Upper lobe of right lung (tissue), 1 donor: ENCODE measurements around the gene AEBP2. TPM values are rescaled to one million over a fixed set of nuclear protein-coding genes. Genes with fewer than 3 reads are reported as not detected.

ENCODE experiments used
- ATAC-seq: fragments of 200-7000 bp; cut with Tn5 transposase; one replicate; pipeline ENCODE4 v1.9.1; 2020; ENCODE audit warnings: mild to moderate bottlenecking, moderate library complexity
- DNase-seq: peaks from one replicate; pipeline ENCODE4 v3.0.0-alpha.2; 2020
- H3K27ac ChIP-seq: fragments of 200-600 bp; one replicate; pipeline ENCODE4 v1.8.0; 2022
- H3K27me3 ChIP-seq: fragments of 200-600 bp; one replicate; pipeline ENCODE4 v1.8.0; 2022; ENCODE audit warnings: mild to moderate bottlenecking
- H3K36me3 ChIP-seq: fragments of 200-600 bp; one replicate; pipeline ENCODE4 v1.8.0; 2022
- H3K4me1 ChIP-seq: fragments of 200-600 bp; one replicate; pipeline ENCODE4 v1.8.0; 2022
- H3K4me3 ChIP-seq: fragments of 200-600 bp; one replicate; pipeline ENCODE4 v1.8.0; 2022; ENCODE audit warnings: mild to moderate bottlenecking
- H3K9me3 ChIP-seq: fragments of 200-600 bp; one replicate; pipeline ENCODE4 v1.8.0; 2022
- intact Hi-C: fragments of 100-400 bp; cut with DNase I; formaldehyde crosslinking; loops from one replicate; pipeline ENCODE4 v1.11.0; 2022
- total RNA-seq: library from RNA; stranded (reverse); fragmentation: NEBNext Ultra II Directional; extraction: Animal tissue kit (Norgen Biotek cat#: 25700); gene quantifications from one replicate; pipeline ENCODE4 v1.2.1, GENCODE V29; 2021
- TF ChIP-seq, protein P1 (sequence below): fragments of 200-600 bp; IDR thresholded peaks from one replicate; pipeline ENCODE4 v1.8.0; 2022; ENCODE audit warnings: antibody characterized with exemption
- donor health status: DM: no; HTN: yes; CAD: no; lungs with severe emphysema.

AEBP2 gene
- total RNA-seq, 1 donor from 2014 or later = 40.1 TPM

DNA sequence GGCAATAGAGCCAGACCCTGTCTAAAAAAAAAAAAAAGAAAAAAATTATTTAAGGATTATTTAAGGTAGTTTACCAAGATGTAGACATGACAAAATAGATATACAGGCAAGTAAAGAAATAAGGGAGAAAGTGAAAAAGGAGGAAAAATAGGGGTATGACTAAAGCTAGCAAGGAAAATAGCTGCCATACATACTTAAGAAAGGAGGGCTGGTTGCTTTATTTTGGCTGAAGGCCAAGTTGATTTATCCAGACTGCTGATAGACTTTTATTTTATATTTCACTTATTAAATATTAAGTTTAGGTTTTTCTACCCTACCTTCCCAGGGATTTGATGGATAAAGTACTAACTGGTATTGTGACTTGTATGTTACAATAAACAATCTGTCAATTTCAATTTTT is 8.3 kb upstream of the AEBP2 start:
- ATAC-seq (no peak), DNase-seq (no peak)
- Histone ChIP-seq H3K36me3 (no peaks in the 10 kb centered on the region), H3K4me3 (no peak overlapping the region), H3K9me3 (no peaks in the 10 kb centered on the region), H3K27me3 (no peaks in the 10 kb centered on the region), H3K4me1 (no peaks in the 10 kb centered on the region), H3K27ac (no peak overlapping the region)
- intact Hi-C loops = no loop called here
- TF ChIP-seq, protein P1, sequence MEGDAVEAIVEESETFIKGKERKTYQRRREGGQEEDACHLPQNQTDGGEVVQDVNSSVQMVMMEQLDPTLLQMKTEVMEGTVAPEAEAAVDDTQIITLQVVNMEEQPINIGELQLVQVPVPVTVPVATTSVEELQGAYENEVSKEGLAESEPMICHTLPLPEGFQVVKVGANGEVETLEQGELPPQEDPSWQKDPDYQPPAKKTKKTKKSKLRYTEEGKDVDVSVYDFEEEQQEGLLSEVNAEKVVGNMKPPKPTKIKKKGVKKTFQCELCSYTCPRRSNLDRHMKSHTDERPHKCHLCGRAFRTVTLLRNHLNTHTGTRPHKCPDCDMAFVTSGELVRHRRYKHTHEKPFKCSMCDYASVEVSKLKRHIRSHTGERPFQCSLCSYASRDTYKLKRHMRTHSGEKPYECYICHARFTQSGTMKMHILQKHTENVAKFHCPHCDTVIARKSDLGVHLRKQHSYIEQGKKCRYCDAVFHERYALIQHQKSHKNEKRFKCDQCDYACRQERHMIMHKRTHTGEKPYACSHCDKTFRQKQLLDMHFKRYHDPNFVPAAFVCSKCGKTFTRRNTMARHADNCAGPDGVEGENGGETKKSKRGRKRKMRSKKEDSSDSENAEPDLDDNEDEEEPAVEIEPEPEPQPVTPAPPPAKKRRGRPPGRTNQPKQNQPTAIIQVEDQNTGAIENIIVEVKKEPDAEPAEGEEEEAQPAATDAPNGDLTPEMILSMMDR = no peak

DNA sequence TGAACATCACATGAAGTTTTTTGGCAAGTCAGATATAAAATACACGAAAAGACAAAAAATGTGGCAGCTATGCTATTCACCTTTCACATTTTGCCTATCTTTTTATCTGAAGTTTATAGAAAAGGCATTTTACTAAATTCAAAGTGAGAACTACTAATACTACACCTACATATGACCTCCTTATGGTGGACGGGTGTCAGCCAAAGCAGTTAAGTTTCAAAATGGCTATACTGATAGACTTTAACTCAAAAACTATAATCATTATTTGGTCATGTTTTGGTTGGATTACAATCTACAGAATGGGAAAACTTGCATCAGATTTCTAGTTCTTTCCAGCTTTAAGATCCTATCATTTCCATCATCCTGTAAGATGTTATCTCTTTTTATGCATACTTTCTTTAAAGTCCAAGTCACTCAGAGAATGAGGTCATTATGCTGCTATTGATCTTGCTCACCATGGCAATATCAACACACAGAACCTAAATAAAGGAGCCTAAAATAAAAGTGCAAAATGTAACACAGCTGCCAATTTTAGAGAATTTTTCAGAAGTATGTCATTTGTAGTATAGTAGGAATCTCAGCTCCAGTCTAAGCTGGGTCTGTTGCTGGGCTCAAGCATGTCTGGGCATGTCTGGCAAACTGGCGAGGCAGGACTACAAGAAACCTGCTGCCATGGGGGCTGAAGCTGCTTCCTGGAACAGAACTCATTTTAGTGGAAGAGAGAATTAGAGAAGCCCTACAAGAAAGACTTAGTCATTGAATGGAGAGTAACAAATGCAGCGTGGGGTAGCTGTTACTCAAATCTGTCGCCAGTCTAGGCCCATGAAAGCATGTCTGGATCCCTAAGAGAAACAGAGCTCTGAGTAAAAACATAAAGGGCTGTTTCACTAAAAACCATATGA is 7.6 kb upstream of the AEBP2 start:
- TF ChIP-seq, protein P1 = no peak
- H3K4me3 ChIP-seq = no peak overlapping the region
- no peaks in the 10 kb centered on the region for H3K36me3 ChIP-seq
- H3K9me3 ChIP-seq = no peaks in the 10 kb centered on the region
- H3K4me1 ChIP-seq = no peaks in the 10 kb centered on the region
- no peak overlapping the region for H3K27ac ChIP-seq
- H3K27me3 ChIP-seq = no peaks in the 10 kb centered on the region
- ATAC-seq = no peak
- intact Hi-C loops = no loop called here
- DNase-seq = no peak

DNA sequence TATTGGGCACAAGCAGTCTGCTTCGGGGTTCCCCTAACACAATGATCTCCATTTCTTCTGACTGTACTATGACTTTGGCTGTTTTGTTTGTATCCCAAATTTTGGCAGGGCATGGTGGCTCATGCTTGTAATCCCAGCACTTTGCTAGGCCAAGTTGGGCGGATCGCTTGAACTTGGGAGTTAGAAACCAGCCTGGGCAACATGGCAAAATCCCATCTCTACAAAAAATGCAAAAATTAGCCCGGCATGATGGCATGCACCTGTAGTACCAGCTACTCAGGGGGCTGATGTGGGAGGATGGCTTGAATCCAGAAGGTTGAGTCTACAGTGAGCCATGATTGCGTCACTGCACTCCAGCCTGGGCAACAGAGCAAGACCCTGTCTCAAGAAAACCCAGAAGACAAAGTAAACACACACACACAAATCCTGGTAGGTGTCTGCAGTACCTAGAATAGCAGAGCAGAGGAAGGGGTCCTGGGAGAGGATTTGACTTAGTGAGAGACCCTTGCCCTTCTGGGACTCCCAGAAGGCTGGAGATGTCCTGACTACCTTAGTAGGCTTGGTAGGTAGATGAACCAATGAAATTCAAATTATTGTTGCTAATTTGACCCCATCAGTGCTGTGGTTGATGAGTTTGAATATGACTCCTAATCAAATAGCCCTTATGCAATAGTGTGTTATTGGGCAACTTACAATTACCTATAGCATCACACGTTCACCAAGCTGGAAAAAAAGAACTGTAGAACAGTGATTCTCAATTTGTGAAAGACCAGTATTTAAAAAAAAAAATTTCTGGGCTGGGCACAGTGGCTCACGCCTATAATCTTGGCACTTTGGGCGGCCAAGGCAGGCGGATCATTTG is 6.8 kb upstream of the AEBP2 start:
- no peaks in the 10 kb centered on the region for H3K27me3 ChIP-seq
- TF ChIP-seq, protein P1 = no peak
- no peak overlapping the region for H3K27ac ChIP-seq
- H3K9me3 ChIP-seq = no peaks in the 10 kb centered on the region
- no peaks in the 10 kb centered on the region for H3K4me1 ChIP-seq
- H3K36me3 ChIP-seq = no peaks in the 10 kb centered on the region
- ATAC-seq (no peak), DNase-seq (no peak)
- intact Hi-C loops = no loop called here
- no peak overlapping the region for H3K4me3 ChIP-seq

DNA sequence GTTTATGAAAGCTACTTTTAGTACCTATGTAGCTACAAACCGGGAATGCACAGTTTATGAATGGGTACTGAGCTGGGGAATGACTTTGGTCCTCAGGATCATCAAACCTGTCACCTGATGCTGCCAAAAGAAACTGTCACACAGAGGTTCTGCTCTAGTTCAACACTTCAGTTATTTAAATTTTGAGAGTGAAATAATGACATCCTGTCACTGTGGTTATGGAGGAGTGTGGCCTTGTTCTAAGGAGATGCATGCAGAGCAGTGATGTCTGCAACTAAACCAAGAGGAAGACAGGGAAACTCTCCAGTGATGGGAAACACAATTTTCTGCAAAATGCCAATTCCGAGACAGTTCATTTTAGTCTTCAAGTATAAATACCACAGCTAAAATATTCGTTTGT is 4.8 kb upstream of the AEBP2 start:
- no peaks in the 10 kb centered on the region for H3K36me3 ChIP-seq
- ATAC-seq (no peak), DNase-seq (no peak)
- no peak overlapping the region for H3K27ac ChIP-seq
- TF ChIP-seq, protein P1 = no peak
- H3K4me3 ChIP-seq = no peak overlapping the region
- no peaks in the 10 kb centered on the region for H3K4me1 ChIP-seq
- H3K27me3 ChIP-seq = no peaks in the 10 kb centered on the region
- intact Hi-C loops = no loop called here
- no peaks in the 10 kb centered on the region for H3K9me3 ChIP-seq

DNA sequence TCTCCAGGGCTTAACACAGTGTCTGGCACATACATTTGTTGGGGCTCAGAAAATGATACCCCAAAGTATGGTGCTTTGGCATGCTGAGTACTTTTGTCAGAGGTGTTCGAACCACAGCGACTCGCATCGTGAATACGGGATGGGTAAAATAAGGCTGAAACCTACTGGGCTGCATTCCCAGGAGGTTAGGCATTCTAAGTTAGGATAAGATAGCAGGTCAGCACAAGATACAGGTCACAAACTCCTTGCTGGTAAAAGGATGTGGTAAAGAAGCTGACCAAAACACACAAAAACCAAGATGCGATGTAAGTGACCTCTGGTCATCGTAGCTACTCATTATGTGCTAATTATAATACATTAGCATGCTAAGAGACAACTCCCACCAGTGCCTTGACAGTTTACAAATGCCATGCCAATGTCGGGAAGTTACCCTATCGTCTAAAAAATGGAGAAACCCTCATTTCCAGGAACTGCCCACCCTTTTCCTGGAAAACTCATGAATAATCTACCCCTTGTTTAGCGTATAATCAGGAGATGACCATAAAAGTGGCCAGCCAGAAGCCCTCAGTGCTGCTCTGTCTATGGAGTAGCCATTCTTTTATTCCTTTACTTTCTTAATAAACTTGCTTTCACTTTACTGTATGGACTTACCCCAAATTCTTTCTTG is 3.3 kb upstream of the AEBP2 start:
- no peaks in the 10 kb centered on the region for H3K27me3 ChIP-seq
- intact Hi-C loops = no loop called here

More for the DNA sequence above, 3.3 kb upstream of the AEBP2 start:
- H3K9me3 ChIP-seq = no peaks in the 10 kb centered on the region
- TF ChIP-seq, protein P1 = no peak
- no peaks in the 10 kb centered on the region for H3K36me3 ChIP-seq
- H3K4me1 ChIP-seq = no peaks in the 10 kb centered on the region
- H3K4me3 ChIP-seq = no peak overlapping the region
- ATAC-seq (no peak), DNase-seq (no peak)
- H3K27ac ChIP-seq = no peak overlapping the region
